Colon (tissue), 2 donors: ENCODE results near the gene KRT25.
"Not testable (repeated sequence)": the region's sequence is repeated elsewhere in the genome, so short reads cannot be mapped to it uniquely, and the experiment has no call there.

ENCODE experiments used
- FAIRE-seq: peaks from 2 replicates; lab custom pipeline; 2012; peaks lifted over from hg19 to GRCh38; lab: Jason Lieb, UNC
- donor health status: control.
- donor health status: control.

The KRT25 gene

DNA sequence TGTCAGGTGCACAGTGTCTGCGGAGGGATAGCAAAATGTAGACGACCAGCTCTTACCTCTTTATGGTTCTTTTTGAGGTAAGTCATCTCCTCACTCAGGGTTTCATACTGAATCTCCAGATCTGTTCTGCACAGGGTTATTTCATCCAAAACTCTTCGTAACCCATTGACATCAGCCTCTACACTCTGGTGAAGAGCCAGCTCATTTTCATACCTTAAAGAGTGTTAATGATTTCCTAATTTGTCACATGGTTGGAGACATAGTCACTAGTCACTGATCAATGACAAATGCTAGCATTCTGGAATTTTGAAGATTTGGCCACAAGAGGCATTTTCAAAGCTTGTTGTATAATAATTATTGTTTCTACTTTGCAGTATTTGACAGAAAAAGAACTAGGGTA, 1.3 kb downstream of the KRT25 start:
- no peak for FAIRE-seq

DNA sequence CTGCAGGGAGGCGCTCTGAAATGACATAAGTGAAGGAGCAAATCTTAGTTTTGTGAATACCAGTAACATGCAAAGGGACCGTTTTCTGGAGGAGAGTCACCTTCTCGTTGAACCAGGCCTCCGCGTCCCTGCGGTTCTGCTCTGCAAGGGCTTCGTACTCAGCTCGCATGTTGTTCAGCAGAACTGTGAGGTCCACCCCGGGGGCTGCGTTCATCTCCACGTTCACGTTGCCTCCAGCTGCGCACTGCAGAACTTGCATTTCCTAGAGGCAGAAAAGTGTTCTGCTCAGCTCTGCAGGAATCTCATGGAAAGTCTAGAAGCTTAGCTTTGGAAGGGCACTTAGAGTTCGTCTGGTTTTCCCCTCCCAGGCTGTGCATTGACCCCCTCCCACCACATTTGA, 4.1 kb downstream of the KRT25 start:
- FAIRE-seq = no peak

DNA sequence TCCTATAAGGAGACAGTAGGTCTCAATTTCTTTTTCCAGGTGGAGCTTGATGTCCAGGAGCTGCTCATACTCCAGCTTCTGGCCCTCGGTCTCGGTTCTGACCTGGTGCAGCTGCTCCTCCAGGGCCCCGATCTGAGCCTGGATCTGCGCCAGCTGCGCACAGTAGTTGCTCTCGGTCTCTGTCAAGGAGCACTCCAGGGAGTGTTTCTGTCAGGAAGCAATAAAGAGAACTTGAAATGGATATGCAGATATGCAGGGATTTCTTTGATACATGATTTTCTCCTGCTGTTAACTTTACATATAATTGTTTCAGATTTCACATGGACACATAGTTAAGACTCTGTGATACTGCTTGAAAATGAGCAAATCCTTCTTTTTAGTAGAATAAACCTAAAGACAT, 4.7 kb downstream of the KRT25 start:
- FAIRE-seq = no peak

DNA sequence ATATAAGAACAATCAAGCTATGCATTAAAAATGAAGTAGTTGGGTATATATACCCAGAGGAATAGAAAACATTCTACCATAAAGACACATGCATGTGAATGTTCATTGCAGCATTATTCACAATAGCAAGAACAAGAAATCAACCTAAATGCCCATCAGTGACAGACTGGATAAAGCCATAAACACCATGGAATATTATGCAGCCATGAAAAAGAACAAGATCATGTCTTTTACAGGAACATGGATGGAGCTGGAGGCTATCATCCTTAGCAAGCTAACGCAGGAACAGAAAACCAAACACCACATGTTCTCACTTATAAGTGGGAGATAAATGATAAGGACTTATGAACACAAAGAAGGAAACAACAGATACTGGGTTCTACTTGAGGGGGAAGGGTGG, 6.5 kb downstream of the KRT25 start:
- not testable (repeated sequence) for FAIRE-seq

DNA sequence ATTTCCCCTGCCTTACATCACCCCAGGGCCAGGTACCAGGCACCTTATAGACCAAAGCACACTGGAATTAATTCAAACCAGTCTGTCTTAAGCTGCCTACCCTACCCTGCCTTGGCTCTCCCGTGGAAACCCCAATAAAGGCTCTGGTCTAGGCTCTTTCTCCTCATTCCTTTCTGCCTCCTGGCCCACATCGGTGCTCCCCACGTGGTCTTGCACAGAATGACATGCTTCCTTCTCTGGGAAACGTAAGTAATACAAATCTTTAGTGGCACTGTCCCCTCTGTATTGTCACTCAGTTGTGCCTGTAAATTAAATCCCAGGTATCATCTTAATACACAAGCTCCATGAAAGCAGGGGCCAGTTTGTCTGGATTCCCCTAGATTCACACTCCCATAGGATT, 16.6 kb downstream of the KRT25 start:
- FAIRE-seq = no peak

DNA sequence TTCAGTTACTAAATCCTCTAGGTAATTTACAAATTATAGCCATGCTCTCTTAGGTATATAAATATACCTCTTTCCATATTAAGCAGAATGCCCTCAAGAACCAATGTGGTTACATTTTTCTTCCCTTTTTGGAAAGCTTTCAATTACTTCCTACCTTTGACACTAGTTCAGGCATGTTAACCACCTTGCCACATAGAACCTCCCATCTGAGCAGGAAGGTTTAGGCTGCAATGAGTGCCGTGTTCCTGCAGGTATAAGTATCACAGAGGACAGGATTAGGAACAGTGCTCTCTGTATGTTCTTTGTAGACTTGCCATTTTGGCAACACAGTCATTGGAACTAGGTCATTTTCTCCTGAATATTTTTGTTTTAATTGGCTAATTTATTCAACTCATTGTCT, 20.1 kb downstream of the KRT25 start:
- no peak for FAIRE-seq

DNA sequence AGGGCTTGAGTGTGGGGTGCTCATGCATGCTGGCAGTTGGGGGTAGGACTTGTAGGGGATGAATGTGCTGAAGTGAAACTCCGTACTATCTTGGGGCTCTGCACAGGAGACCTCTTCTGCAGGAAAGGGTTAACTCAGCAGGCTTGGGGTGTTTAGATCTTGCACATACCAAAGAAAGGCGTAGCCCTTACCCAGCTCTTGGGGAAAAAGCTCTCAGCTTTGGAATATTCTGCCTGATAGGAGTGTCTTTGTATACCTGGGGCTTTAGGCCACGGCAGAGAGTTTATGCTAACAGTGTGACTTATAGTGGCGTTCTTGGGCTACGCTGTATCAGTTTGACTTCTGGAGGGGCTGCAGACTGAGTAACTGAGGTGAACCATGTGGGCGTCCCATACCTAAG, 21.1 kb downstream of the KRT25 start:
- no peak for FAIRE-seq

DNA sequence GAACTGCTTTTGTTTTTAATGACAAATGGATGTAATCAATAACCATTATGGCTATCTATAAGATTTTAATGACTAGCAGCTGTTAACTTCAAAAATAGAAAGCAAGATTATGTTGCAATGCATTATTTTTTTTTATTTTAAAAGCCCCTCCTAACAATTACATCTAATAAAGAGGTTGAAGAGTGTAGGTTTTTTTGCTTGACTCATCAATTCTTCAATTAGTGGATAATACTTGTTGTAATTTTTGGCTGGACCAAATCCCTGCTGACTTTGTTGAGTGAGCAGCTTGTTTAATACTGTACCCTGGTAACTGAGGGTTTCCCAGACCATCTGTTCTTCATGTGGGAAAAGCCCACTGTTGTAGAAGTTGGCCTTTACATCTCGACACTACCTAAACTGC, 24.2 kb downstream of the KRT25 start:
- no peak for FAIRE-seq

DNA sequence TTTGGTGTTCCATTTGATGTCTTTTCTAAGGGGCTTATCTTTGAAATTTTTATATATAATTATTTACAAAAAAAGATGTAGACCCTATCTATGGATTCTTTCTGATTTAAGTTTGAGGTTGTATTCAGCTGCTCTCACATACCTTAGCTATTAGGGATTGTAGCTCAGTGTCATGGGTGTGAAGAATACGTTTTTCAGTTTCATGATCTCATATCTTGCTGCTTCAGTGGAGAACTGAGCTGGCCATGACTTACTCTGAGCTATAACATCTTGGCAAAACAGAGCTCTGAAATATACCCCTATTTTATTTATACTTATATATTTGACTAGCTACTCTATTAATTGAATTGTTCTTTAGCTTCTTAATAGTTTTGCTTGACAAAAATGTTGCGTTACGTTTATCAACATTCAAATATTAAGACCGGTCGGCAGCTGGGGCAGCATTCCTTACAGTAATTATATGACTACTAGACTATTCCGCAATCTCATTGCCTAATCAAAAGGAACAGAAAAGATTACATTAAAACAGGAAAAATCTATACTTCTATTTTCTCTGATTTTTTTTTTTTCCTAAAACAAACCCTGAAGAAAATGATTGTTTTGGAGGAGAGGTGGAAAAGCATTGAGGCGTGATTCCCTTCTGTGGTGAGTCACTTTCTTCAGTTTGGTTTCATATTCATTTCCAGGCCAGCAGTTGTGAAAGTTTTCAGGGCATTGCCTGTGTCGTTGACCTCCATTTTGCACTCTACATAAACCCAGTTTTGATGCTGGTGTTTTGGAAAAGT, 27.5 kb downstream of the KRT25 start:
- FAIRE-seq = no peak

DNA sequence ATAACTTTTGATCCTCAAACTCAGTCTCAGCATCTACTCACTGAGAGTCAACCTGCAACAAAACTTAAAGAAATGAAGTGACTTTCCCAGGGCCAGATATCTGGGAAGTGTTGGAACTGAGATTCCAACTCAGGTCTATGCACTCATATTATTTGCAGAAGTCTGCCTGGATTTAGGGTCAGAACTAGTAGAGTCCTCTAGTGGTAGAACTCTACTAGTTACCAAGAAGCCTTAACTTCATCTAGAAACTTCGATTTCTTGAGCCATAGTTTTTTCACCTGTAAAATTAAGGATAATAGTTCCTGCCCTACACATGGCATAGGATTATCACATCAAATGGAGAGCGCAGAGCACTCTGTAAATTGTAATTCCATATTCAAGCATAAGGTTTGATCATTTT, 28.2 kb downstream of the KRT25 start:
- no peak for FAIRE-seq

DNA sequence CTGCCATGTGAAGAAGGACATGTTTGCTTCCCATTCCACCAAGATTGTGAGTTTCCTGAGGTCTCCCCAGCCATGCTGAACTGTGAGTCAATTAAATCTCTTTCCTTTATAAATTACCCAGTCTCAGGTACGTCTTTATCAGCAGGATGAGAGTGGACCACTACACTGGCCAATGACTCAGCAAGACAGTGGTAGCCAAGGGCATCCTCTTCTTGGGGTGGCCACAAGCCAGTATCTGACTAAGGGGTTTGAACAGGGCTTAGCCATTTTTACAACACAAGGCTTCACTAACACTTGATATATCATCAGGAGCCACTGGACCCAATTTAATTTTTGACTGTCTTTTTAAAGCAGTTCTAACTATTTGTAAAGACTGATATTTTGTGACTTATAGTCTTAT, 30.5 kb downstream of the KRT25 start:
- FAIRE-seq = no peak

DNA sequence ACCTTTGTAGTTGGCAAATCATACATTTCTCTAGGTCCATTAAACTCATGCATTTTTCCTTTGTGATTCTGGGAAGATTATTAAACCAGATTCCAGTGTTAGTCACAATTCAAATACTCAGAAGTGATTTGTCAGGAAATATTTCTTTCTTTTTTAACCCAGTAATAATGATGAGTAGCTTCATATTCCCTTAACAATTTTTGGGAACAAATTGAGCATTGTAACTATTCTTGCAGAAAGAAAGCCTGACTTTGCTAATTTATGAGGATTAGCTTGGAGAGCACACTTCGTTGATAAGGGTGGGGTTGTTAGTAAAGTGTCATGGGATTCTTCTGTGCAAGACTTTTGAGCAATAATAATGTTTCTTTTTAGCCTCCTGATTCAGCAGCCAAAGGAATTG, 32.9 kb downstream of the KRT25 start:
- no peak for FAIRE-seq

DNA sequence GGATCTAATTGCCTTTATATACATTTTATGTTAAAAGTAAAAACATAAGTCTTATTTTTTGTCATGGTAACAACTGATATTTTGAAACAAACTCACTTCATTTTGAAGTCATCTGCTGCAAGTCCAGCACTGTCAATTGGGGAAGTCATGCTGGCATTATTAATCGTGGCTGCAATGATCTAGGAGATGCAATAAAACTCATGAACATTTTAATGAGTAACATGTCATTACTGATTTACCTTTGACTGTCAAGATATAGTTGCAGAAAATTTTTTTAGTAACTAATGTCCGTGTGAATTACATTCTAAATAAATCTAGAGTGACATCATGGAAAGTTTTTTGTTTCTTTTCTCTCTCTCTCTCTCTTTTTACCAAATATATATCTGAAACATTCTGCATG, 34.2 kb downstream of the KRT25 start:
- no peak for FAIRE-seq

DNA sequence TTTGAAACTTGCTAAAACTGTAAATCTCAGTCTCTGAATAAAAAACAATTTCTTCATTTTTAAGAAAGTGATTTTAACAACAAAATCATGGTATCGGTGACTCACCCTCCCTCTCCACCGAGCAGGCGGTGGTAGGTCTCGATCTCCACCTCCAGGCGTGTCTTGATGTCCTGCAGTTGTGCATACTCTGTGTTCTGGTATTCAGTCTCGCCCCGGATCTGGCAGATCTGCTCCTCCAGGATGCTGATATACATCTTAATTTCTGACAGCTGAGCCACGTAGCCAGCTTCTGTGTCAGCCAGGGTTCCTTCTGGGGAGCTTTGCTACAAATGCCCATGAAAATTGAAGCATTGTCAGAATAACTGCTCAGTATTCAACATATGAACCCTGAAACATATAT, 36.2 kb downstream of the KRT25 start:
- no peak for FAIRE-seq

DNA sequence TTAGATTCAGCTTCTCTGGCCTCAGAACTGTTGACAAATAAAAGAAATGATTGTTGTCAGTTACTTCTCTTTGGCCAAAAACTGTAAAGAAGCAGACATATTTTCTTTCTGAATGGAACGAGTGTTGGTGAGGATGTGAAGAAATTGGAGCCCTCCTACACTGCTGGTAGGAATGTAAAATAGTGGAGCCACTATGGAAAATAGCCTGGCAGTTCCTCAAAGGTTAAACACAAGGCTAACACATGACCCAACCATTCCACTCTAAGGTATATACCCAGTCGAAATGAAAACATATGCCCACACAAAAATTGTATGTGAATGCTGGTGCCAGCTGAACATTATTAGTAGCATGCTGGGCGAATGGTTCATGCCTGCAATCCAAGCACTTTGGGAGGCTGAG, 37.4 kb downstream of the KRT25 start:
- no peak for FAIRE-seq

DNA sequence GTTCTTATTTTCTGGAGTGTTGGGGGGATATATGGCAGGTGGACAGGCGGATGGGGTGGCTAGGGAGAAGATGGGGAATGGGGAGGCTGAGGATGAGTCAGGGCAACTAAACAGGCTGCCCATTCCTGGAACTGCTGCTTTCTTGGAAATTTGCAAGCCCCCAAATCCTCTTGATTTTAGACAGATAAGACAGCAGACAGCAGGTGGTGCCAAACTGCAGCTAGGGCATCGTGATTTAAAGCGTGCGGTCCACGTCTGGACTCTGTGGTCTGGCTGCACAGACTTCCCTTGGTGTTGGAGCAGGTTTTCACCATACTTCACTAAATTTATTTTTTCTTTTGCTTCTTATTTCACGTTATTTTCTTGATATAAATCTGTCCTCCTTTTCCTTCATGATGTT, 40.7 kb downstream of the KRT25 start:
- FAIRE-seq = no peak

DNA sequence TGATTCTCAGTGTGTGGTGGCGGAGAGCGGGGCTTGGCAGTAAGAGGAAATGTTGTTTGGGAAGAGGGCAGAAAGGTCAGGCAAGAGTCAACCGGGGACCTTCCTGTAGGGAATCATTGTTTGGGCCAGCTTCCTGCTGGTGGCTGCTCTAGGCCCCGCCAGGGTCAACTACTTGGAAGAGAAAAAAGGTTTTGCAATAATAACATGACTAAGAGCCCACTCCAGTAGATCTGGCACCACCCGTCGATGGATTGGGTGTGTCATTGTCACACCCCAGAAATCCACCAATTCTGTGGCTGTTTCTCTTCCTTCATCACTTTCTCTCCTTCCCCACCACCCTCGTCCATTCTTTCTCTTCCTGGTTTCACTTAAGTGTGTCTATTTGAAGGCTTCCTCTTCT, 47.4 kb downstream of the KRT25 start:
- FAIRE-seq = no peak

DNA sequence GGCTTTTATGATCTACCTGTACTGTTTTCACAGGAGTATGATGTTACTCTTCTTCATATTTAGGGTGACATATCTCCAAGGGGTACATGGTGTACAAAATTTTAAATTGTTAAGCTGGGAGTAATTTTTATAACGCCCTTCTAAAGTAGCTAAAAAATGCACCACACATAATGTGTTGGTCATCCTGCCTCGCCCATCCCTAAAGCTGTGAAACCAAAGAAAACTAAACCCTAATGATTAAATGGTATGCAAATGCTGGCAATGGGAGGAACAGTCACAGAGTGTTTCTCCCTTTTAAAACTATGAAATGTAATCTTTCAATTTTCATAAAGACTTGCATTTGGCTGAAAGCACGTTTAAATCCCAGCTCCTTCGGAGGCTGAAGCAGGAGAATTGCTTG, 49.5 kb downstream of the KRT25 start:
- FAIRE-seq = no peak

DNA sequence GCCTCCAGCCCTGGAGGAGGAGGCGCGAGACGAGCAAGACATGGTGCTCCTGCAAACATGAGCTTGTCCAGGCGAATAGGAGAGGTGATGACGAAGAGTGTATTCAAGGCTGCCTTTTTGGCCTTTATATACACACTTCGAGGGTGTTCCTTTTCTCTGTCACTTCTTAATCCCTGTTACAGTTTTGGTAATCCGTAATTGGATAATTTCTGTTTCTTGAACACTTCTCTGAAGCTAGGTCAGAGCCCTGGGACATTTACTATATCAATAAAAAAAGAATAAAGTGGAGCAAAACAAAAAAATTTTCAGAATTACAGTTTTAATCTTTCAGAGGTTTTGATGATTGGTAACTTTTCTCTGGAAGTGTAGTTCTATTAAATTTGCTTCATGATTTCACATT, 51.5 kb downstream of the KRT25 start, which contains the start of gene KRT24:
KRT24 (minus strand) TSS at position 101 of the 400 bp plus-strand sequence; CDS start at position 42, 59 bp downstream.
- FAIRE-seq = no peak

DNA sequence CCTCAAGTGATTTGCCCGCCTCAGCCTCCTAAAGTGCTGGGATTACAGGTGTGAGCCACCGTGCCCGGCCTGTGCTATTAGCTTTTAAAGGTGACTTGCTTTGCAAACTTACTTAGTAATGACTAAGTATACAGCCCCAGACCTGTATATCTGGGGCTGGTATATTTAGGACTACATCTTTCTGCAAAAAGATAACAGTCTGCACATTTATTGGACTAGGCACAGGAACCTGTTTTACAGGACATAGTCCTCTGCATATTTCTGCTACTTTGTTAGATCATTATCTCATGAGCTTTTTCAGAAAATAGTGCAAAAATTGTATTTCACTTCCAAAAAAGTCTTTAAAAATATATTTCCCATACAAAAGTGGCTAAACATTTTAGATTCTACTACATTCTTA, 52.9 kb downstream of the KRT25 start:
- FAIRE-seq = no peak

DNA sequence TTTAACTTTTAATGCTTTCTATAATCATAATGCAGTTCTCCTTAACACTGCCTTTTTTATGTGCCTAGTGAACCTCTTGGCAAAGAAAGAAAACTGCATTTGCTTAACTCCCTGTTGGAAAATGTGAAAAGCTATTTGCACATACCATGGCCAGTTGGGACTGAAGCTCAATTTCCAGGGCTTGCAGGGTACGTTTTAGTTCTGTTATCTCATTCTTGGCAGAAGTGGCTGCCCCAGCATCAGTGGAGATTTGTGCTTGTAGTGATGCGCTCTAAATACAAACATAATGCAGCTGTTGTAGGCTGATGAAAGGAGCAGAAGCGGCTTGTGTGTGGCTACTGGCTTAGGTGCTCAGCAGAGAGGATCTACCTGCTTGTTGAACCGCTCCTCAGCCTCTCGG, 55.3 kb downstream of the KRT25 start:
- no peak for FAIRE-seq

DNA sequence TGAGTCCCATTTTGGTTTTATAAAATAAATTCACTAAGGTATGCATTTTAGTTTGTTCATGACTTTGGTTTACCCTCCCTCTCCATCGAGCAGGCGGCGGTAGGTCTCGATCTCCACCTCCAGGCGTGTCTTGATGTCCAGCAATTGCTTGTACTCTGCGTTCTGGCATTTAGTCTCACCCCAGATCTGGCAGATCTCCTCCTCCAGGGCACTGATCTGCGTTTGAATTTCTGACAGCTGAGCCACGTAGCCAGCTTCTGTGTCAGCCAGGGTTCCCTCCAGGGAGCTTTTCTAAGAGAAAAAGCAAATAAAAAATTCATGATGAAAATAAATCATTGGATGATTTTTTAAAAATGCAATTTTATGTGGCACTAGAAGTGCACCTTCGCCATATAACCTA, 55.8 kb downstream of the KRT25 start:
- FAIRE-seq = no peak
